ENCODE measurements around the gene SMTNL2.

SMTNL2 gene

GRCh38 chr17:4632581-4632920 is 48.2 kb downstream of the SMTNL2 start:
- no peak for DNase-seq
- Histone ChIP-seq H3K9me2 (replicated peaks; ENCODE audit: insufficient read depth, low read length) (no peaks in the 10 kb centered on the region), H3K9ac (ENCODE audit: low read length) (no peak overlapping the region), H3K4me2 (ENCODE audit: low read depth, low read length) (no peak overlapping the region), H3F3A (ENCODE audit: insufficient read depth, low read length) (no peaks in the 10 kb centered on the region), H3K4me3 (ENCODE audit: low read length) (no peak overlapping the region), H3K27ac (ENCODE audit: low read length) (no peak overlapping the region), H4K20me1 (ENCODE audit: insufficient read depth, low read length) (no peaks in the 10 kb centered on the region), H3K36me3 (replicated peaks; ENCODE audit: insufficient read depth, low read length) (no peaks in the 10 kb centered on the region), H3K79me2 (ENCODE audit: low read length) (no peaks in the 10 kb centered on the region), H3K4me1 (ENCODE audit: low read length) (peaks cover 4% of the 10 kb centered on the region; the same call in 1 of the 2 replicates), H2AFZ (ENCODE audit: low read length) (no peak overlapping the region), H3K27me3 (replicated peaks; ENCODE audit: insufficient read depth, low read length) (peaks cover 31% of the 10 kb centered on the region), H3K9me3 (replicated peaks; ENCODE audit: insufficient read depth, low read length) (no peaks in the 10 kb centered on the region)
- TF ChIP-seq CTCF (IDR thresholded peaks at IDR 0.05; ENCODE audit: low read length) = no peak
- no peak for TF ChIP-seq EZH2 (optimal IDR thresholded peaks at IDR 0.05; ENCODE audit: low read depth, low read length)
- TF ChIP-seq EZH2phosphoT487 (IDR thresholded peaks at IDR 0.05; ENCODE audit: low read length) = no peak

GRCh38 chr17:4633643-4634042 is 49.3 kb downstream of the SMTNL2 start:
- H2AFZ ChIP-seq (ENCODE audit: low read length) = no peak overlapping the region
- no peak overlapping the region for H3K27ac ChIP-seq (ENCODE audit: low read length)
- no peaks in the 10 kb centered on the region for H3F3A ChIP-seq (ENCODE audit: insufficient read depth, low read length)
- no peaks in the 10 kb centered on the region for H3K36me3 ChIP-seq (replicated peaks; ENCODE audit: insufficient read depth, low read length)
- peaks cover 4% of the 10 kb centered on the region; the same call in 1 of the 2 replicates for H3K4me1 ChIP-seq (ENCODE audit: low read length)
- no peak overlapping the region for H3K4me3 ChIP-seq (ENCODE audit: low read length)
- H4K20me1 ChIP-seq (ENCODE audit: insufficient read depth, low read length) = no peaks in the 10 kb centered on the region
- no peak for DNase-seq
- H3K4me2 ChIP-seq (ENCODE audit: low read depth, low read length) = no peak overlapping the region
- no peaks in the 10 kb centered on the region for H3K79me2 ChIP-seq (ENCODE audit: low read length)
- no peaks in the 10 kb centered on the region for H3K9me2 ChIP-seq (replicated peaks; ENCODE audit: insufficient read depth, low read length)
- H3K9me3 ChIP-seq (replicated peaks; ENCODE audit: insufficient read depth, low read length) = no peaks in the 10 kb centered on the region
- H3K27me3 ChIP-seq (replicated peaks; ENCODE audit: insufficient read depth, low read length) = peaks cover 34% of the 10 kb centered on the region
- TF ChIP-seq EZH2 (optimal IDR thresholded peaks at IDR 0.05; ENCODE audit: low read depth, low read length) (no peak), EZH2phosphoT487 (IDR thresholded peaks at IDR 0.05; ENCODE audit: low read length) (no peak)
- no peak overlapping the region for H3K9ac ChIP-seq (ENCODE audit: low read length)

- no peak for TF ChIP-seq EZH2phosphoT487 (IDR thresholded peaks at IDR 0.05; ENCODE audit: low read length)
- TF ChIP-seq EZH2 (optimal IDR thresholded peaks at IDR 0.05; ENCODE audit: low read depth, low read length) = no peak
- no peak for TF ChIP-seq CTCF (IDR thresholded peaks at IDR 0.05; ENCODE audit: low read length)
- H2AFZ ChIP-seq (ENCODE audit: low read length) = no peak overlapping the region
- H3K9me2 ChIP-seq (replicated peaks; ENCODE audit: insufficient read depth, low read length) = no peaks in the 10 kb centered on the region
- no peaks in the 10 kb centered on the region for H3K79me2 ChIP-seq (ENCODE audit: low read length)
- no peaks in the 10 kb centered on the region for H3K36me3 ChIP-seq (replicated peaks; ENCODE audit: insufficient read depth, low read length)
- no peak for DNase-seq
- no peaks in the 10 kb centered on the region for H3K9me3 ChIP-seq (replicated peaks; ENCODE audit: insufficient read depth, low read length)
- H3K4me1 ChIP-seq (ENCODE audit: low read length) = peaks cover 4% of the 10 kb centered on the region; the same call in 1 of the 2 replicates
- H3K4me2 ChIP-seq (ENCODE audit: low read depth, low read length) = no peak overlapping the region
- peaks cover 41% of the 10 kb centered on the region for H3K27me3 ChIP-seq (replicated peaks; ENCODE audit: insufficient read depth, low read length)
- H3K27ac ChIP-seq (ENCODE audit: low read length) = no peak overlapping the region
- no peaks in the 10 kb centered on the region for H3F3A ChIP-seq (ENCODE audit: insufficient read depth, low read length)
- no peak overlapping the region for H3K9ac ChIP-seq (ENCODE audit: low read length)
- no peaks in the 10 kb centered on the region for H4K20me1 ChIP-seq (ENCODE audit: insufficient read depth, low read length)
- H3K4me3 ChIP-seq (ENCODE audit: low read length) = no peak overlapping the region
Observed at GRCh38 chr17:4634976-4635375, 50.6 kb downstream of the SMTNL2 start.

- Histone ChIP-seq H4K20me1 (ENCODE audit: insufficient read depth, low read length) (no peaks in the 10 kb centered on the region), H3K4me3 (ENCODE audit: low read length) (peak overlapping the region; percentile 20; the same call in 1 of the 2 replicates), H3K4me2 (ENCODE audit: low read depth, low read length) (peak overlapping the region; percentile 41; the same call in 1 of the 2 replicates), H2AFZ (ENCODE audit: low read length) (peak overlapping the region; percentile 15; the same call in 1 of the 2 replicates), H3F3A (ENCODE audit: insufficient read depth, low read length) (no peaks in the 10 kb centered on the region), H3K36me3 (replicated peaks; ENCODE audit: insufficient read depth, low read length) (no peaks in the 10 kb centered on the region), H3K9me2 (replicated peaks; ENCODE audit: insufficient read depth, low read length) (no peaks in the 10 kb centered on the region), H3K79me2 (ENCODE audit: low read length) (no peaks in the 10 kb centered on the region), H3K27me3 (replicated peaks; ENCODE audit: insufficient read depth, low read length) (peaks cover 47% of the 10 kb centered on the region), H3K9me3 (replicated peaks; ENCODE audit: insufficient read depth, low read length) (no peaks in the 10 kb centered on the region), H3K9ac (ENCODE audit: low read length) (no peak overlapping the region), H3K27ac (ENCODE audit: low read length) (no peak overlapping the region), H3K4me1 (ENCODE audit: low read length) (peaks cover 4% of the 10 kb centered on the region; the same call in 1 of the 2 replicates)
- TF ChIP-seq CTCF (IDR thresholded peaks at IDR 0.05; ENCODE audit: low read length) = no peak
- no peak for TF ChIP-seq EZH2phosphoT487 (IDR thresholded peaks at IDR 0.05; ENCODE audit: low read length)
- TF ChIP-seq EZH2 (optimal IDR thresholded peaks at IDR 0.05; ENCODE audit: low read depth, low read length) = no peak
- DNase-seq = peak; percentile 8
Observed at GRCh38 chr17:4635823-4636375, 51.6 kb downstream of the SMTNL2 start.

All from MM.1S (cell line).